NCI-H1105 (cell line): ENCODE data around the gene NCKAP5.

Source experiments
- DNase-seq: peaks from one replicate; lab custom pipeline; 2025; lab: John Stamatoyannopoulos, UW

The NCKAP5 gene

GRCh38 chr2:132984731-132985130, 583.5 kb downstream of the NCKAP5 start:
- no peak for DNase-seq

GRCh38 chr2:132980304-132980703, 588.0 kb downstream of the NCKAP5 start:
- DNase-seq = no peak

DNA sequence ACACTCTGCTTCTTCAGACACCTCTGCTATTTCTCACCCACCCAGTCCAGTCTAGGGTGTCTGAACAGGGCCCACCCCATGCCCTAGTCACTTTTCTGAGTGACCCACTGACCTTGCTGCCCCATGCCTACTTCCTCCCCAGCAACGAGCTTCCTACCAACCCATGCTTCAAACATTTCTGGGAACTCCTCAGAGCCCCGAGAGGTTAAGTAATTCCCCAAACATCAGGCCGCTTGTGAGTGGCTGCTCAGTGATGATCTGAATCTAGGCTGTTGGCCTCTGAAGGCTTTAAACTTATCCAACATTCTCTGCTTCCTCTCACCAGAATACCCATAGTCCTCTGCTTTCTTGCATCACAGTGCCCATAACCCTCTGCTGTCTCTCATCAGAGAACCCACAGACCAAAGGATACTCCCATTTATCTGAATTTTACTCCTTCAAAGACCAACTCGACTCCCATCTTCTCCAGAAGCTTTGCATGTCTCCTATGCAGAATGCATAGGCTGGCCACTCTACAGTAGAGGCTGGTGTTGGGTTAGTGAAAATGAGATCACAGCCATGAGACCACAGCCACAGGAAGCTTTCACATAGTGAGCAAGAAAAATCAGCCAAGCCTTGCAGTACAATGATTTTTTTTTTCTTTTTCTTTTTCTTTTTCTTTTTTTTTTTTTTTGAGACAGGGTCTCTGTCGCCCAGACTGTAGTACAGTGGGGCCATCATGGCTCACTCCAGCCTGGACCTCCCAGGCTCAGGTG, 588.7 kb downstream of the NCKAP5 start:
- no peak for DNase-seq

- DNase-seq = no peak
These were observed 589.4 kb downstream of the NCKAP5 start for GRCh38 chr2:132978840-132979239.

- no peak for DNase-seq
These were observed 590.3 kb downstream of the NCKAP5 start for GRCh38 chr2:132977812-132978529.

GRCh38 chr2:132975193-132976105, 592.8 kb downstream of the NCKAP5 start:
- no peak for DNase-seq

- DNase-seq = no peak
These were observed 593.7 kb downstream of the NCKAP5 start for GRCh38 chr2:132974467-132975095.

- DNase-seq = no peak
These were observed 596.8 kb downstream of the NCKAP5 start for GRCh38 chr2:132971310-132972061.

DNA sequence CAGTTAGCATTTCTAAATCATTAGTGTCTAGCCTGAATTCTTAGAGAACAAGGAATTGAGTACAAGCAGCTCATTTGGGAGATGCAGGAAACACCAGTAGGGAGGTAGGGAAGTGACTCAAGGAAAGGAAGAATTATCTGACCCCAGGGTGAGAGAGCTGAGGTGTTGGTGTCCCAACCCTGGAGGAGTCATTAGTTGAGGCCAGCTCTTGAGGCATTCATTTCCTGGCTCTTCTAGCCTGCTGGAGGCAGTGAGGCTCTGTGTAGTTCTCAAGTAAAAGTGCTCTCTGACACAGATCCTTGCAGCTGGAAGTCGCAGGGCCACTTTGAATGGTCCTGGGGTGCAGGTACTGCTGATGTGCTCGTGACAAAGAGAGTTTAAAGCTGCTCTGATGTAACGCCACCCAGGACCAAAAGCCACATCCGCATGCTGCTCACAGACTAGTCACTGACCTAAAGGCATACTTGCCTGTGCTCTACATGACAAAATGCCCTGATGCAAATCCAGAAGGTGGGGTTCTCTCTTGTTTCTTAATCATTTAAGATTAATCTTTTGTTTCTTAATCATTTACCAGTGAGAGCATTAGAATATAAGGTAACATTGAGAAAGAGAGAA, 598.8 kb downstream of the NCKAP5 start:
- no peak for DNase-seq

- no peak for DNase-seq
These were observed 602.8 kb downstream of the NCKAP5 start for GRCh38 chr2:132965460-132965859.

DNA sequence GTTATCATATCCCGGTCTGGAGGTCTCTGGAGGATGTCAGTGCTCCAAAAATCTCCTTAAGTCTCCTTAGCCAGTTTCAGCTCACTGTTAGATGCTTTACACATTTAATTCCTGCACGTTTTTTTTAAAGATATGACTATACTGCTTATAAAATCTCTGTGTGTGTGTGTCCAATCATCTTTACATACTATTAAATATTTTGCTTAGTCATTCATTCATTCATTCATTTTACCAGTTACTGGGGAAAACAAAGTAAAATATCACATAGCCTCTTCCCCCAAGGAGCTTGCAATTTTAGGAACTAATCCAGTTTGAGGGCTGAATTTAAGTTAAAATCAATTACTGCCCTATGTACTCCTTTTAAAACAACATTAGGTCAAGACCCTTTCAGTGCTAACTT, 605.1 kb downstream of the NCKAP5 start:
- DNase-seq = no peak

- no peak for DNase-seq
These were observed 609.4 kb downstream of the NCKAP5 start for GRCh38 chr2:132958887-132959286.

- DNase-seq = no peak
These were observed 612.2 kb downstream of the NCKAP5 start for GRCh38 chr2:132955871-132956615.

DNA sequence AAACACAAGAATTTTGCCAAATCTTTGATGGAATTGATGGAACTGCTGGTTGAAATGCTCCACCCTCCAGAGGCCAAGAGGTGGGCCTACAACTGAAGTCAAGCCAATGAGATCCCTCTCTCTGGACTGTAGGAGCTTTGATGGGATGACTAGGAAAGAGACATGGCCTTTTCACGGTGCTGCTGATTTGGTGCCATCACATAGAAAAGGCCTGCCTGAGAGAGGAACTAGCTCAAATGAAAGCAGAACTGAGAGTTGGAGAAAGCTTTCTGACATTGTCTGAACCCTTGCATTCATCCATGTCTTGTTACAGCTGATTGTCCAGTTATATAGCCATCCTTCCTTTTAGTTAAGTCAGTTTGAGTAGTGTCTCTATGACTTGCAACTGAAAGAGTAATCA, 614.5 kb downstream of the NCKAP5 start:
- DNase-seq = no peak

GRCh38 chr2:132951008-132951714, 617.1 kb downstream of the NCKAP5 start:
- no peak for DNase-seq

GRCh38 chr2:132949108-132949507, 619.2 kb downstream of the NCKAP5 start:
- no peak for DNase-seq

- DNase-seq = no peak
These were observed 620.1 kb downstream of the NCKAP5 start for GRCh38 chr2:132948211-132948610.

DNA sequence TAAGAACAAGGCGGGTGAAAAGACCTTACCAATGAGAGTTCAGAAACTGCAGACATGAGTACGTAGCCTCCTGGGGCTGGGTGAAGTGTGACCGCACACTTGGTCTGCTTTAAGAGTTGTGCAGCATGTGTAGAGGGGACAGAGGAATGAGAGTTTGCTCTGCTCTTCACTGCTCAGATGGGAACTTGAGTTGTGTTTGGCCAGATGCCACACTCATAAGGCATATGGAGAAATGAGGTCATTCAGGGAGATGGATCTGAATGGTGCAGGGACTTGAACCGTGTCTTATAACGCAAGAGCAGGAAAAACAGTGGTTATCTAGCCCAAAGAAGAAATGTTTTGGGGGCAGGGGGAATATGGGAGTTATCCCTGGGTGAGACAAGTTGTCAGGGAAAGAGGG, 624.4 kb downstream of the NCKAP5 start:
- no peak for DNase-seq

- no peak for DNase-seq
These were observed 626.8 kb downstream of the NCKAP5 start for GRCh38 chr2:132941296-132942020.
